ENCODE results near the gene POLR2C.
A peak's percentile ranks its signal among the peaks of the same experiment; 100 is the strongest.
"Not testable (repeated sequence)": the region's sequence is repeated elsewhere in the genome, so short reads cannot be mapped to it uniquely, and the experiment has no call there.

The POLR2C gene

DNA sequence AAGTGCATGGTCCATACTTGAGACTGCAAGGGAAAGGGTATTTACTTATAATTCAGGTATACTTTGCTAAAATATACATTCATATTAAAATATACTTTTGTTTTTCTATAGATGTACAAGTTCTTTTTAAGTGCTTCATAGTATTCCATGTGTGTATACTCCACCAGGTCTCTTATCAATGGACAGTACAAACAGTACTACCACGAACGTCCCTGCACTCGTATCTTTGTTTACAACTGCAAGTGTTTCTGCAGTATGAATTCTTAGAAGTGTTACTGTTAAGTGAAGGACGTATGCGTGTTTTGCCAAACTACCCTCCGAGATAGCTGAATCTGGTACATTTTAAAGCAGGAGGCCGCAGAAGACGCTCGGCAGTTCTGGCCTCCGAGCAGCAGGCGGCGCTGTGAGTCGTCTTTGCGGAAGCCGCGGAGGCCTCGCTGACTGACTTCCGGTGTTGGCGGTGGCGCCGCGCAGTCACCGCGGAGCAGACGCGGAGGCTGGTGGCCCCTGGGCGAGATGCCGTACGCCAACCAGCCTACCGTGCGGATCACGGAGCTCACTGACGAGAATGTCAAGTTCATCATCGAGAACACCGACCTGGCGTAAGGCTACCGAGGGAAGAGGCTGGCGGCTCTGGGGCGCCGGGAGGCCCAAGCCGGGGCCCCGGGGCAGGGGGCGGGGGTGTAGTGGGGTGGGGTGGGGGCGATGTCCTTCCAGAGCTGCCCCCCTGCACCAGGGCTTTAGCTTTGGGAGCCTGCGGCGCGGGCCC, at the start of gene POLR2C:
TSS of gene POLR2C (plus strand) at position 471 of the 769 bp plus-strand sequence. CDS start at position 517, 46 bp downstream.
- DNase-seq: peak; percentile 86

- DNase-seq: peak; percentile 41
Measured at GRCh38 chr16:57413301-57413730, 49.2 kb upstream of the POLR2C start.

GRCh38 chr16:57413733-57414132, 48.7 kb upstream of the POLR2C start:
- DNase-seq: no peak

DNA sequence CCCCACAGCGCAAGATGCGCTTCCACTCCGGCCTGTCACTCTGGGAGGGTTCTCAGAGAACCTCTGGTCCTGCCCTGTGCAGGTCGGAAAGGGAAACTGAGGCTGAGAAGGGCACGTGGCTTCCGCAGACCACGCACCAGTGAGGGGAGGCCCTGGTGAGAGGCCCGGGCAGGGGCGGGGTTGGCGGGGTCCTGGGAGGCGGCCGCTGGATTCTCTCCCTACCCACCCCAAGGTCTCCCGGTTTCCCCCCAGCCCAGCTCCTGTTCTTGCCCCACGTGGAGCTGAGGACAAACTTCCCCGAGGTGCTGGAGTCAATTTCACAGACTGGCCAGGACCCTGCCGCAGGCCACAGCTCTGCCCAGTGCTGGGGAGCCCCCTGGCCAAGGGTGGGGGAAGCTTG, 46.4 kb upstream of the POLR2C start:
- no peak for DNase-seq

- DNase-seq: no peak
Measured at GRCh38 chr16:57419506-57419905, 43.0 kb upstream of the POLR2C start.

- peak; percentile 64 for DNase-seq
Measured at GRCh38 chr16:57422026-57422944, 40.2 kb upstream of the POLR2C start.

- no peak for DNase-seq
Measured at GRCh38 chr16:57423152-57423551, 39.3 kb upstream of the POLR2C start.

- no peak for DNase-seq
Measured at GRCh38 chr16:57424583-57424982, 37.9 kb upstream of the POLR2C start.

DNA sequence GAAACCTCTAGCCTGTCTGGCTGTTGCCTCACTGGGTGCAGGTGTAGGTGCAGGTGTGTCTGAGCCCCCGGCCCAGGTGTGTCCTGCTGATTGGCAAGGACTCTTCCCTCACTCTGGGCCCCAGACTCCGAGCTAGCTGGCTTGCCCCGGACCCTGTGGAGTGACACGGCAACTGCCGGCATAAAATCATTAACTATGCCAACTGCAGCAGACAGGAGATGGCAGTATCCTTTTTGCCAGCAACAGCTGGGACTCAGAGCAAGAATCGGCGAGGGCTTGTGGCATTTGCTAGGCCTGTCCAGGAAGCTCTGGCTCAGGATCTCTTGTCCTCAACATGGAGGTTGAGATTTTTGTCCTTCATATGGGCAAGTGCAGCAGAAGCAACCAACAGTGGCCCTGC, 36.1 kb upstream of the POLR2C start:
- DNase-seq: no peak

DNA sequence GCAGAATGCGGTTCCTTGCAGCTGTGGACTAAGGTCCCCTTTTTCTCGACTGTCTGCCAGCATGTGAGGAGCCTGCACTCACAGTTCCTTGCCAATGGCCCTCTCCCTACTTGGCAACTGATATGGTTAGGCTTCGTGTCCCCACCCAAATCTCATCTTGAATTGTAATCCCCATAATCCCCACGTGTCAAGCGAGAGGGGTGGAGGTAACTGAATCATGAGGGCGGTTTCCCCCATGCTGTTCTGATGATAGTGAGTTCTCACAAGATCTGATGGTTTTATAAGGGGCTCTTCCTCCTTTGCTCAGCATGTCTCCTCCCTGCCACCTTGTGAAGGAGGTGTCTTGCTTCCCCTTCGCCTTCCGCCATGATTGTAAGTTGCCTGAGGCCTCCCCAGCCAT, 35.2 kb upstream of the POLR2C start:
- DNase-seq: no peak

- no peak for DNase-seq
Measured at GRCh38 chr16:57427824-57428223, 34.7 kb upstream of the POLR2C start.

GRCh38 chr16:57430955-57431354, 31.5 kb upstream of the POLR2C start:
- peak; percentile 6 for DNase-seq

GRCh38 chr16:57432505-57432904, 30.0 kb upstream of the POLR2C start:
- no peak for DNase-seq

DNA sequence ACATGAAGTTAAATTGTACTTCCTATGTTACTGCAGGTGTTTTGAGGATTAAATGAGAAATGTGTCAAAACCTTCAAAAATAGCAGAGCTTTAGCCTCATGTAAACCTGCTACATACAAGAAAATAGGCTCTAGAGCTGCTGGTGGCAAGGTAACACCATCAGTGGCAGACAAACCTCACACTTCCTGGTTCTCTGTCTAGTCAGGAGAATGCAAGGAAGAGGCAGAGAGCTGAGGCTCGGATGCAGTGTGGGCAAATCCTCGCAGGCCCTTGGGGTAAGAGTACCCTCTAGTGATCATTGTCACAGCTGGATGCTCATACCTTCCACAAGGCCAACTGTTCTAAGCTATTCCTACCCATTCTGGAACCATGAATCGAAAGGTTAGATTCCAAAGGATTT, 29.5 kb upstream of the POLR2C start:
- no peak for DNase-seq

GRCh38 chr16:57434003-57434402, 28.5 kb upstream of the POLR2C start:
- no peak for DNase-seq

GRCh38 chr16:57435838-57436237, 26.6 kb upstream of the POLR2C start:
- no peak for DNase-seq

DNA sequence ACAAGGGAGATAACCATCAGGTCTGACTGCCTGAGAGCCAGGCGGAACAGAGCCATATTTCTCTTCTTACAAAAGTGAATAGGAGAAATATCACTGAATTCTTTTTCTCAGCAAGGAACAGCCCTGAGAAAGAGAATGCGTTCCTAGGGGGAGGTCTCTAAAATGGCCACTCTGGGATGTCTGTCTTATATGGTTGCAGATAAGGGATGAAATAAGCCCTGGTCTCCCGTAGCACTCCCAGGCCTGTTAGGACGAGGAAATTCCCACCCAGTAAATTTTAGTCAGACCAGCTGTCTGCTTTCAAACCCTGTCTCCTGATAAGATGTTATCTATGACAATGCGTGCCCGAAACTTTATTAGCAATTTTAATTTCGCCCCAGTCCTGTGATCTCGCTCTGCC, 22.5 kb upstream of the POLR2C start:
- DNase-seq: not testable (repeated sequence)

GRCh38 chr16:57440551-57440950, 21.9 kb upstream of the POLR2C start:
- DNase-seq: not testable (repeated sequence)

- peak; percentile 10 for DNase-seq
Measured at GRCh38 chr16:57444711-57445110, 17.8 kb upstream of the POLR2C start.

GRCh38 chr16:57445510-57445909, 17.0 kb upstream of the POLR2C start:
- DNase-seq: no peak

DNA sequence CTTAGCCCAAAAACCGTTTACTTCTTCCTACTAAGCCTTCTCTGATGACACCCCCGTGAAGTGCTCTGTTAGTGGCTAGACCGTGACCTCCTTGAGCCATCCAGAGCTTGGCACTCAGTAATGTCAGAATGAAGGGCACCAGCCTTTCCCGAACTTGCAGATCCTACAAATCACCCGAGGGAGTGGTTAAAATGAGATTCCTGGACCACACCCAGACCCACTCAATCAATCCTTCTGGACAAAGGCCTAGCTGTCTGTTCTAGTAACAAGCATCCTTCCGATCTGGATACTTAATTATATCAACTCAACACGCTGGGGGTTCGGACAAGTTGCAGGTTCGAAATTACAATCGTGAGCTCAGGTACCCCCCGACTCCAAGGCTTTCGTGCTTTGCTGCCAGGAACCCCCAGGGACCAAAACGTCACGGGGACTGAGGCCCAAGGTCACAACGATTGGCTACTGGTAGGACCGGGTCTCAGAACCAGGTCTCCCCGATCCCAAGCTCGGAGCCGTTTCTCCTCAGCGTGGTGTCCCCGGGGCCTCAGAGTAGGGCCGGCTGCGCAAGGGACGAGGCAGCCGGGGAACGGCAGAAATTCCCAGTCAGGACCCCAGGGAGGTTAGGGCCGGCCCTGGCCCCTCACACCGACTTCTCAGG, 15.8 kb upstream of the POLR2C start:
- DNase-seq: peak; percentile 20

DNA sequence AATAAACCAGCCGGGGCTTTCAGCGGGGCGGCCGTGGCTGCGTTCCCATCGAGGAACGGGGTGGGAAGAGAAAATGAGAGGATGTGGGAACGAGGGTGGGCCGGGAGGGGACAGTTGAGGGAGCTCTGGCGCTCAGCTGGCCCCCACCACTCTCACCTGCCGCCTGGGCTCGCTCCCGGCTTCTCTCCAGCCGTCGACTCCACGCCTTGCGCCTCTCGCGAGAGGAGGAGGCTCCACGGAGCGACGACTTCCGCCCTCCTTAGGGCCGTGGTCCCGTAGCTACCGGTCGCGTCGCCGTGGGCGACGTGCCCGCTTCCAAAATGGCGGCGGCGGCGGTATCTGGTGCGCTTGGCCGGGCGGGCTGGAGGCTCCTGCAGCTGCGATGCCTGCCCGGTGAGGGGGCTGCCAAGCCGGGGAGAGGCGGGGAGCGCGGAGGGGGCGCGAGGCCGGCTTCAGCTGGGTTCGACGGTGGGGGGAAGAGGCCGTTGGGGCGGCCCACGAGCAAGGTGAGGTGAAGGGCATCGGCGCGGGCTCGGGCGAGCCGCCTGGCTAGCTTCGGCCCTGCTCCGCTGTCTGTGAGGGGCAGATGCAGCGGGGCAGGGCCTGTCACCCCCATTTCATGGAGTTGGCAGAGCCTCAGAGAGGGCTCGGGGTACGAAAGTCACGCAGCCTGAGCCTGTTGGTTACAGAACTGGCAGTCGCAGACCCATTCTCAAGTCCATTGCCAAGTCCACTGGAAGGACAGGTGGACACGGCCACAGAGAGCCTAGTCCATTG, 15.1 kb upstream of the POLR2C start, which contains the start of the genes CIAPIN1 and COQ9:
TSS of gene CIAPIN1 (minus strand) at position 200 of the 777 bp plus-strand sequence. CDS start 6,457 bp downstream, outside the sequence.
TSS of gene COQ9 (plus strand) at position 294 of the 777 bp plus-strand sequence. CDS start at position 321, 27 bp downstream.
- DNase-seq: peak; percentile 96

Measured in inflammatory macrophage treated with lipopolysaccharide for 4 hours (primary cell).